ENCODE measurements around the gene PTPRT. TPM values are rescaled to one million over a fixed set of nuclear protein-coding genes. Genes with fewer than 3 reads are reported as not detected.

PTPRT gene
- total and polyA plus RNA-seq, 10 of the 15 experiments (the other 5 are each of a cell fraction or from before 2014, with no cell fraction given) = not detected

DNA sequence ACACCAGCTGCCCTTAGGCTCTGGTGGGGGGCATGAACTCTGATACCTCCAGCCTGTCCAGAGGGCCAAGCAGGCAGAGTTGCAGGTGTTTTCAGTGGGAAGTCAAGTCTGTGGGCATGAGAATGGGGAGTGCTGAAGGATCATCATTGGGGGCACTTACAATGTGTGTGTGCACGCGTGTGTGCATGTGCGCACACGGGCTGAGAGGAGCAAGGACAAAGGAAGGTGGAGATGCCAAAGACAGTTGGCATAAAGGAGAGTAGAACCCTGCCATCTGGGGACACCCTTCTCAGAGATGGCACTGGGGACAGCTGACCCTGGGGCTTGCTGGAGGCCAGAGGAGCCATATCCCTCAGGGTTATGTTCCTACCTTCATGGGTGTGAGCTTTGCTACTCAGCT, 1163.1 kb downstream of the PTPRT start (continued):
- no peak for TF ChIP-seq E2F4 (IDR thresholded peaks at IDR 0.05; ENCODE audit: low read depth, low read length)
- no peak for TF ChIP-seq STAT3 (IDR thresholded peaks at IDR 0.05; ENCODE audit: low read depth, low read length)
- no peak for TF ChIP-seq SP1 (IDR thresholded peaks at IDR 0.05; ENCODE audit: low read depth, low read length)
- no peak for TF ChIP-seq YY1 (IDR thresholded peaks at IDR 0.05; ENCODE audit: low read depth, low read length)
- TF ChIP-seq NRF1 (conservative IDR thresholded peaks at IDR 0.05; ENCODE audit: low read depth, low read length) = no peak
- TF ChIP-seq SMC3 (IDR thresholded peaks at IDR 0.05; ENCODE audit: borderline replicate concordance, low read length) = no peak
- no peak for TF ChIP-seq RB1 (IDR thresholded peaks at IDR 0.05; ENCODE audit: borderline replicate concordance)
- TF ChIP-seq SMAD5 (IDR thresholded peaks at IDR 0.05; ENCODE audit: low read depth) = no peak

DNA sequence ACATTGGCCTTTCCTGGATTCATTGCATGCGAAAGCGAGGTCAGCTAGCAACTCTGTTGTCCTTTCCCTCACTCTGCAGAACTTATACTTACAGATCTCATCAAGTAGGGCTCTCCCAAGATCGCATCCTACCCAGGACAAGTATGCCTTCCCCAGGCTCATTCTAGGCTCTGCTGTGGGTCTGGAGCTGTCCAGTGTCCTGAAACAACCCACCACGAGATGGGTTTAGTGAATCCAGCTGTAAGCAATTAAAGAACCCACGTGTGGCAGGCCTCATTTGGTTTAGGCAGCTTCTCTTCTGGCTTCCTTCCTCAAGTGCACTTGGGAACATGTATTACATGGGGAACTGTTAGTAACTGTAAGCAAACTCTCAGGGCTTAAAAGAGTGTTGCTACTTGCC, 1165.1 kb downstream of the PTPRT start:
- FAIRE-seq (no peak), ATAC-seq (no peak), DNase-seq (ENCODE audit: low read depth, low spot score) (no peak)
- in situ Hi-C loops (cut with MboI) (no loop called here), intact Hi-C loops (cut with micrococcal nuclease; ENCODE audit: unreplicated experiment) (no loop called here)
- no peaks in the 10 kb centered on the region for H3K27me3 ChIP-seq (replicated peaks in 1 of 2; ENCODE audit: control insufficient read depth in 2 of 2, insufficient read depth in 2 of 2, low read length in 1 of 2)
- H3K4me1 ChIP-seq (ENCODE audit: control insufficient read depth, insufficient read depth, low read length) = no peaks in the 10 kb centered on the region
- SMC1A ChIA-PET (ENCODE audit: uncharacterized antibody, unreplicated experiment) = no interaction called here
- POLR2A ChIA-PET = no interaction called here
- H3K9me3 ChIP-seq (replicated peaks; ENCODE audit: control insufficient read depth, insufficient read depth, low read length) = no peaks in the 10 kb centered on the region
- H3K4me2 ChIP-seq (ENCODE audit: control insufficient read depth, insufficient read depth) = no peak overlapping the region
- no peak overlapping the region for H2AFZ ChIP-seq (ENCODE audit: control insufficient read depth, low read depth, low read length)
- no peaks in the 10 kb centered on the region for H3K36me3 ChIP-seq (ENCODE audit: control insufficient read depth in 2 of 2, insufficient read depth in 2 of 2, low read length in 1 of 2)
- H4K20me1 ChIP-seq (ENCODE audit: control insufficient read depth, insufficient read depth) = no peaks in the 10 kb centered on the region
- no peak overlapping the region for H3K9ac ChIP-seq (ENCODE audit: control insufficient read depth, insufficient read depth, low read length)
- RAD21 ChIA-PET (ENCODE audit: unreplicated experiment) = no interaction called here
- TF ChIP-seq REST (IDR thresholded peaks at IDR 0.05; ENCODE audit: low read depth, low read length) (peak; percentile 85), HDAC2 (IDR thresholded peaks at IDR 0.05) (no peak), TARDBP (IDR thresholded peaks at IDR 0.05; ENCODE audit: borderline replicate concordance) (no peak)
- no peak overlapping the region for H3K4me3 ChIP-seq
- H3K79me2 ChIP-seq (ENCODE audit: control insufficient read depth, insufficient read depth, low read length) = no peaks in the 10 kb centered on the region
- BruUV-seq (replicated peaks) = no TSS peak
- CTCF ChIA-PET = no interaction called here
- H3K27ac ChIP-seq (ENCODE audit: control insufficient read depth, insufficient read depth) = no peak overlapping the region
- 2% methylated on average over 5 of the region's 5 CpGs for WGBS (ENCODE audit: insufficient coverage, insufficient replicate concordance, low lambda C conversion rate, missing lambda C conversion rate)

Small RNAs within 50 kb of the gene (small RNA-seq; reads per million reads assigned to genes)
- not detected for gene RN7SKP100
